GM18867 (cell line): ENCODE measurements around the gene TEKTIP1.
"Not testable (repeated sequence)": the region's sequence is repeated elsewhere in the genome, so short reads cannot be mapped to it uniquely, and the experiment has no call there.

ENCODE experiments used
- ATAC-seq: cut with Tn5 transposase; IDR thresholded peaks from one replicate; pipeline ENCODE4 v1.9.1; 2021; ENCODE audit warnings: mild to moderate bottlenecking, moderate library complexity; ENCODE audit not compliant: unreplicated experiment

TEKTIP1 gene

DNA sequence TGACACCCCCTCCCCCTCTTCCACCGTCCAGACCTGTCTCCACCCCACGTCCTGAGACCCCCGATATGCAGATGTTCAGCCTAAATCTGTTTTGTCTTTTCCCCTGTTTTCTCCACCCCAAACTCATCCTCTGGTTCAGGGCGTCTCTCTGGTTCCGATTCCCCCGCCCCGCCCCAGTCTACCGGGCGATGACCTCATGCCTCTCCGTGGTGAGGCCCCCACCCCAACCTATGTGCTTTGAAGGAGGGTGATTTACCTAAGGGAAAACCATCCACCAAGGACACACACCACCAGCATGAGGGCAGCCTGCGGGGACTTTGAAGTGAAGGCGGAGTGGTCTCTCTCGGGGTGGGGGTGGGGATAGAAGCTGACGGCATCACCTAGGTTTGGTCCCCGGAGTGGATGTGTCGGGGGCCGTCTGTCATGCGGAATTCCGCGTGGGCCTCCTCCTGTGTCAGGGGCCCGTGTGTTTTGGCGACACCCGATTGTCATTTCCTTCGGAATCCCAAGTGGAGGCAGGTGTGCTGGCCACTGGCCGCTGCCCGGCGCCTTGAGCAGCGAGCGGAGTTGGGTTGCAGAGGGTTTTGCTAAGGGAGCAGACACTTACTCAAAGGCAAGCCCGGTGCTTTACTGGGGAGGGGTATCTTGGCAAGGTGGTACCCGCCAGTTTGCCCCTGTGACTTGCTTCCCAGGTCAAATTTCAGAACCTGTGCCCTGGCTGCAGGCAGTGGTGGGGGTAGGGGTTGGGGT lies 31.4 kb upstream of the TEKTIP1 start:
- no peak for ATAC-seq

- not testable (repeated sequence) for ATAC-seq
Measured at GRCh38 chr19:3508121-3508661, 30.8 kb upstream of the TEKTIP1 start.

DNA sequence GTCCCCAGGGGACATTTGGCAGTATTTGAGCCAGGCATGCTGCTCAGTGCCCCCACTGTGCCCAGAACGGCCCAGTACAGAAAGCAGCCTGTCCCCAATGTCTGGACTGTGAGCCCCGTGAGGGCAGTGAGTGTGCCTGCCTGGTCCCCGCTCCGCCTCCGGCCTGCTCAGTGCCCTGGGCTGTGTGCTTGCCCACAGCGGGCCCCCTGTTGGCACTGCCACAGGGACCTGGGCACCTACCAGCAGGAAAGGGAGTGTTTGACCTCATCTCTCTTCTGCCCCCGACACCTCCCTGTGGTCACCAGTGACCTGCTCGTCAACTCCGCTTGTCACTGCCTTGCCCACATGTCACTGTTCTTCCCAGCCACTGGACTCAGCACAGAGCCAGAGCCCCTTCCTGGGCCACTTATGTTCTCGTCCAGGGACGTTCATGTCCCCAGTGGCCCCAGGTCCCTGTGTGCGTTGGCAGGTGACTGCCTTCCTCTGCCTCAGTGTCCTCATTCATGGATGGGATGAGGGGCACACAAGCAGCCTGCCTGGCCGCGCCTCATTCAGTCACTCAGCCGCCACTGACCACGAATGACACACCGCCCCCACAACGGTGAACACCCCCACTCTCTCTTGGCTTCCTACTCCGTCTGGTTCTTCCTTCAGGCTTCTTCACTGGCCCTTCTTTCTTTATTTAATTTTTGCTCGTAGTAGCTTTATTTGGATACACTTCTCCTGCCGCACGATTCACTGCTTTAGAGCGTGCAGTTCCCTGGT lies 30.0 kb upstream of the TEKTIP1 start:
- no peak for ATAC-seq

DNA sequence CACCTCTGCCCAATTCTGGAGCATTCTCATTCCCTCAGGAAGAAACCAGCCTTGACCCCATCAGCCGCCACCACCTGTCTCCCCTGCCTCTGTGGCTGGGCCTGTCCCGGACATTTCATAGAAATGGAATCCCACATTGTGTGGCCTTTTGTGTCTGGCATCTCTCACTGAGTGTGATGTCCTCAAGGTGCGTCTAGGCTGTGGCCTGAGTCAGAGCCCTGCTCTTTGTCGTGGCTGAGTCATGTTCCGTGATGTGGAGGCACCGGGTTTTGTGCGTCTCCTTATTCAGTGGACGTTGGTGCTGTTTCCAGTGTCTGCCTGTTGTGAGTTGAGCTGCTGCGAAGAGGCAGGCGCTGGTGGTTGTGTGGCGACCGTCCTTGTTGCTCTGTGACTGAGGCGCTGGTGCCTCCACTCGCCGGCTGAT lies 29.4 kb upstream of the TEKTIP1 start:
- ATAC-seq = no peak

DNA sequence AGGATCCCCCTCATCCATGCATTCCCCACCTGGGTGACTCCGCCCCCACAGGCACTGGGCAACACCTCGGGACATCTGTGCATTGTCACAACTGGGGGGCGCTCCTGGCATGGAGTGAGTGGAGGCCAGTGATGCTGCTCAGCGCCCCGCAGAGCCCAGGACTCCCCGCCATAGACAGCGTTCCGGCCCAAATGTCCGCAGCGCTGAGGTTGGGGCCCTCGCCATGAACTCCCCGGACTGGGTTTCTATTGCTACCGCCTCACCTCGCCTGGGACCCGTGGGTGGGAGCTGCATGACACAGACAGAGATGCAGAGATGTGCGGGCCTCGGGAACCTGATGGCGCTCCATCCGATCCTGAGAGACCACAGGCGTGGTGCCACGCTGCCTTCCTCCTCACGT lies 28.2 kb upstream of the TEKTIP1 start:
- ATAC-seq = no peak

DNA sequence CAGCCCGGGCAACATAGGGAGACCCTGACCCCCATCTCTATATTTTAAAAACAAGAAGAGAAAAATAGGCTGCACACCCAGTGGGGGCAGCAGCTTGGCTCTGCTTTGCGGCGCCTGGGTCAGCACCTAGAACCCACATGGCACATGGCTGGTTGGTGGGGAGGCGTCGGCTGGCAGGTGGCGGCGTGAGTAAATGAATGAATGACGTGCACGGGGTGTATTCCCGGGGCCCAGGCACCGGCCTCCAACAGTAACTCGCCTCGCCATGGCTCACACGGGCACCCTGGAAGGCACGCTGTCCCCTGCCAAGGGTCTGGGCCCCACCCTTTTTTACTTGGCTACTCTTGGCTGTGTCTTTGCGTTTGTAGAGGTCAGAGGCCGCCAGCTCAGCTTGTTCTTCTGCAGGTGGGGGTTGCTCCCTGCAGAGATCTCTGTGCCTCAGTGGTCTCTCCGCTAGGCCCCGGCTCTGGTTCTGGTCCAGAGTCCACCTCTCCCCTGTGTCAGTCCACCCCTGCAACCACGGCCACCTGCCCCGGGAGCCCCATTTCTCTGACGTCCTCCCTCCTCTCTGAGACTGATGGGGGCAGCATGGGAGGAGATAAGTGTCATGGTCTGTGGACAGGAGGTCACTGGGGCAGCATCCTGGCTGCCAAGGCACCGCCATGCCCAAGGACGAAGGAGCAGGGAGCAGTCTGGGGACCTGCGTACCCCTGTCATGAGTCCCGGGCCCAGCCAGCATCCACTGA lies 27.3 kb upstream of the TEKTIP1 start:
- no peak for ATAC-seq

- no peak for ATAC-seq
Measured at GRCh38 chr19:3512562-3513228, 26.3 kb upstream of the TEKTIP1 start.

DNA sequence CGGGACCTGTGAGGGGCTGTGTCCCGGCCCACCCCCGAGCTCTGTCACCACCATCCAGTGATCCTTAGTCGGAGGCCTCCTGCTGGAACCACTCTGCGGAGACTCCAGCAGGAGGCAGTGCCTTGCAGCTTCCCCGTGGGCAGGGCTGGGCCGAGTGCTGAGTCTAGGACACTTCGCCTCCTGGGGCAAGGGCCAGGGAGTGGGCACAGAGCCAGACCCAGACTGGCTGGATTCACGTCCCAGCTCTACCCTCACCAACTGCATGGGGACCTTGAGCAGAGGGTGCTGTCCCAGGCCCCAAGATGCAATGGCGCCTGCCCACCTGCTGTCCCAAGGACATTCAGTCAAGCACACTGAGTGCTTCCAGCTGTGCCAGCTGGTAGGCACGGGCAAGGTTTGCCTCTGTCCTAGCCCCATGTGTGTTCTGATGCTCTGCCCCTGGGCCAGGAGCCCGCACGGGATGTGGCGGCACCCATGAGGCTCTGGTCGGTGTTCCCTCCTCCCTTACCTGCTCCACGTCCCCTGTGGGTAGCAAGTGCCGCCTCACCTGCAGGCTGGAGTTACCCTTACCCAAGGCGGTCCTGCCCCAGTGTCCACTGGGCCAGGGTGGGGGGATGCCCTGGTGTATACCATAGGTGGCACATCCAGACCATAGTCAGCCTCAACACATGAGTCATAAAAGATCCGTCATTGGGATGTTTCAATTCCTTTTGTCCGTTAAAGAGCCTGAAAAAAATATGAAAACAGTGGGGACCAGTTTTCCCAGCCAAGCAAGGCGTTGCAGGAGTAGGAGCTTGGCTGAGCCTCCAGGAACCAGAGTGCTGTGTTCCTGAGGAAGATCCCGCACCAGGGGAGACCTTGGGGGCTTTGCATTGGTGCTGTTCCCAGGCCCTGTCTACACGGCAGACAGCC lies 25.5 kb upstream of the TEKTIP1 start:
- no peak for ATAC-seq

DNA sequence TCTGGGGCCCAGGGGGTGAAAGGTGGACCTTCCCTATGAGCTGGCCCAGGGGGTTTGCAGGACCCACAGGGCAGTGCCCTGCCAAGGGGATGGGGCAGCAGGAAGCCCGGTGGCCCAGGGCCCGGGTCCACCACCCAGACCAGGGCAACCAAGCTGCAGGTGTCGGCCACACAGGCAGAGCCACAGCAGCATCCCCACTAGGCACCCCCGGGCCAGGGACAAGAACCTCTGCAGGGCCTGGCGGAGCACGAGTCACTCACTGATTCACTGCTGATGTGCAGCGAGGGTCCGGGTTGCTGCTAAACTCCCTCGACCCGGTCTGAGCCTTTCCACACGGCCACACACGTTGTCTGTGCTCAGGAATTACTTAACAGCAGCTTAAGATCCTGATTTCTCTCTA lies 24.0 kb upstream of the TEKTIP1 start:
- ATAC-seq = no peak

DNA sequence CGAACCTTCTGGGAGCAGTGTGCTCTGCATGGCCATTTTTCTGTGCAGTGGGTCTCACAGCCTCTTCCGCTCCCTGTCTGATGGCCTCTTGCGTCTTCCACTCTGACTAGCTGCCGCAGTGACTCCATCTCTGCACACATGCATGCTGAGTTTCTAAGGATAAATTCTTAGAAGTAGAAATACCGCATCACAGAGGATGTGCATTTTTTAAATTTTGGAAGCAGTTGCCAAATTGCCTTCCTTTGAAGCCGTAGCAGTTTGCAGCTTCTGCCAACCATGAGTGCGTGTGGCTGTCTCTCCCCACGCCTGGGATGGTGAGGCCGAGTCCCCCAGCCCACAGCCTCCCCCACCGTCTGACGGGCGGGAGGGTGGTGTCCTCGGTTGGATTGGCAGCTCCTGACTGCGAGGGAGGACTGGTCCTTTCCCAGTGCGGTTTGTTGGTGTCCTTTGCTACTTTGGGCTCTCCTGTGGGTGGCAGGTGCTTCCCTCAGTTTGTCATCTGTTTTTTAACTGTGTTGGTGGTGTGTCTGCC lies 23.0 kb upstream of the TEKTIP1 start:
- ATAC-seq = no peak

DNA sequence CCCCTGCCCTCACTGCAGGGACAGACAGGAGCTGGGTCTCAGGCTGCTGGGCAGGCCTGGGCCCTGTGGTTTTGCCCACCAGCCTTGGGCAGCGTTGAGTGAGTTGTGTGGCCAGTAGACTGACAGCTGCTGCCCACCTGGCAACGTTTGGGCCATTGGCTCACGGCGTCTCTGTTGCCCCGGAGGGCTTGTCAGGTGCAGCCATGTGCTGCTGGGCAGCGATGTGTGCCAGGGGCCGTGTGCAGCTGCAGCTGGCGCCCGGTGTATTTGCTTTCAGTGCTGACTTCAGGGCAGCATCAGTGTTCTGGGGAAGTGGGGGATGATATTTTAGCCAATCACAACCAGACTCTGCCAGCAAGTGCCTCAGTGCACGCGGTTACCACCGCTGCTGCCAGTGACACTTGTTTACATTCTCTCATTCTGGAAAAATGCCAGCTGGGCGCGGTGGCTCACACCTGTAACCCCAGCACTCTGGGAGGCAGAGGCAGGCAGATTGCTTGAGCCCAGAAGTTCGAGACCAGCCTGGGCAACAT lies 22.2 kb upstream of the TEKTIP1 start:
- ATAC-seq = no peak

GRCh38 chr19:3517638-3518037 lies 21.3 kb upstream of the TEKTIP1 start:
- no peak for ATAC-seq

DNA sequence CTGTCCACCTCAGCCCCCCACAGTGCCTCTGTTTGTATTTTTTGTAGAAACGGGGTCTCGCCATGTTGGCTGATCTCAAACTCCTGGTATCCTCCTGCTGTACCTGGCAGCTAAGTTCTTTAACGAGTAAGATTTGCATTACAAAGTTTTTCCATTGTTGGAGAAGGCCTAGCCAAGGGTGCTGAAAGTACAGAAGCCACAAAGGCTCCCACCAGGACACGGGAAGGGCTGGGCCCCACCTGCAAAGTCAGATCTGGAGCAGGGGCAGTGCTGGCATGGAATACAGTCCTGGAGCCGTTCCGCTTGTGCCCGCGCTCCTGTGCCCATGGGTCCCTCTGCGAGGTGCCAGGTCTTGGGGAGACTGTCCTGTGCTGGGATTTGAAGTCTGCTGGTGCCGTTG lies 20.7 kb upstream of the TEKTIP1 start:
- ATAC-seq = no peak

DNA sequence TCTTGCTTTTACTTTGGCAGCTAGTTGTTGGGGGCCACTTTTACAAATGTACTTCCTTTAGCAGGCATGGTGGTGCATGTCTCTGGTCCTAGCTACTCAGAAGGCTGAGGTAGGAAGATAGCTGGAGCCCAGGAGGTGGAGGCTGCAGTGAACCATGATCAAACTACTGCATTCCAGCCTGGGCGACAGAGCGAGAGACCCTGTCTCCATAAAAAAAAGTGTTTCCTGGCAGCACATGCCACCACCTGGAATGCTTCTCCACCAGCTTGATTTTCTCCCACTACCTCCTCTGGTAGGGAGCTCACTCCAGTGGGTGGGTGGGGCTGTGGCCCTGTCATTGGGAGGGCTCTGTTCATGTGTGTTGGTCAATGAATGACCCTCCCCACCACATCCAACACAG lies 20.3 kb upstream of the TEKTIP1 start:
- ATAC-seq = no peak

- no peak for ATAC-seq
Measured at GRCh38 chr19:3519126-3519525, 19.8 kb upstream of the TEKTIP1 start.

DNA sequence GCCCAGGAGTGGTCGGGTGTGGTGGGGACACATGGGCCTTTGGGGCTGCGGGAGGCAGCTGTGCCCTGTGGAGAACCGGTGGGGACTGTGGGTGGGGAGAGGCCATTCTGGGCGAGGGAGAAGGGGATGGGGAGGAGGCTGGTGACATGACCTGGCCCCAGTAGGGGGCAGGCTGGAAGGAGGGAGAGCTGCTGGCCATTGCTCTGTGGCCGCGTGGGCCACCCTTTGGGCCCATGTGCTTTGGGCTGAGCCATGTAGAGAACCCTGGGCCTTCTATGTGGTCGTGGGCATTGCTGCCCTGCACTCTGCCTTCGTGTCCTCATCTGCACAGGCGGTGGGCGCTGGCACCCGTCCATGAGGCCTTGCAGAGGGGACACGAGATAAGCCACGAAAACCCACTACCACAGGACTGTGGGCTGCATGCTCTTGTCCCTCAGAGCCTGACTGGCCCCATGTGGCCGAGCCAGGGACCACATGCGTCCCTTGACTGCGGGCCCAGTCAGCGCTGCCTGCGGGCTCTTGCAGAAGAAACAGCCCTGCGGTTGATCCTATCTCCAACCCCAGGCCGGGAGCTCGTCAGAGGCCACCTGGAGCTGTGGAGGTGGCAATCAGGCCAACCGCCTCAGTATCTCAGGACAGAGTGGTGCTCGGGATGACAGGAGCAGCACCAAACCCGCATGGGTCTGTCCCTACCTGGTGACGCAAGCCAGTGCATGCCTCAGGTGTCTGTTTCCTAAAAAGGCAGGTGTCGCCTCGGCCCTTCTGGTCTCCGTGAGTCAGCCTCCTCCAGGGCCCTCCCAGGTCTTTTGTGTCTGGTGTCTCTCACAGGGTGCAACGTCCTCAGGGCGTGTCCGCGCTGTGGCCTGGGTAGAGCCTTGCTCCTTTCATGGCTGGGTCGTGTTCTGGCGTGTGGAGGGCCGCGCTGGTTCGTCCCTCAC lies 18.5 kb upstream of the TEKTIP1 start:
- no peak for ATAC-seq

DNA sequence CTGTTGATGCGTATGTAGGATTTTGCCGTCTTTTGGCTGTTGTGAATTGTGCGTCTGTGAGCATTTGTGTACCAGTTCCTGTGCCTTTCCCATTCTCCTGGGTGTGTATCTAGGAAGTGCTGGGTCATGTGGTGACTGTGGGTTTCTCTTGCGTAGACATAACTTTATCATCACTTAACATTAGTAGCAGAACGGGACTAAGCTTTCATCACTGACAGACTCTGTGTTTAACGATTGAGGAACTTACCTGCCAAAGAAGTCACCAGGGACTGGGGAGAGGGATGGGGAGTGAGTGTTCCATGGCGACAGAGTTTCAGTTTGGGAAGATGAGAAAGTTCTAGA lies 17.9 kb upstream of the TEKTIP1 start:
- no peak for ATAC-seq
